K562 (cell line): ENCODE data around the gene DNAH5. TPM values are rescaled to one million over a fixed set of nuclear protein-coding genes. Genes with fewer than 3 reads are reported as not detected.

ENCODE experiments used
- ATAC-seq: fragments of 200-7000 bp; cut with Tn5 transposase; 3 replicates; pipeline ENCODE4 v1.9.1; 2020; ENCODE audit warnings: moderate library complexity
- BruUV-seq: library from RNA; stranded (reverse); fragments of 400-500 nt; replicated peaks from 2 replicates; lab custom pipeline; 2021; lab: Mats Ljungman, UMichigan
- CTCF ChIA-PET: fragments of 300-600 bp; formaldehyde crosslinking; extraction: SDS; loops from one replicate; lab custom pipeline; 2021; ENCODE audit warnings: low intra/inter-chr PET ratio; lab: Yijun Ruan, JAX
- POLR2A ChIA-PET: fragments of 300-600, 350-650 bp; sonication (Branson Sonifier 250); formaldehyde crosslinking; extraction: SDS; loops from one replicate; lab custom pipeline; 2021; ENCODE audit warnings: antibody characterized with exemption, inconsistent platforms; lab: Yijun Ruan, JAX
- DNase-seq, 4 experiments: peaks; one replicate each; pipeline versions ENCODE4 v3.0.0 to v3.0.0-alpha.2; 2011 to 2018; ENCODE audit warnings: low spot score in 3 of 4, mixed read lengths in 3 of 4; ENCODE audit errors: extremely low read depth in 1 of 4
- FAIRE-seq: peaks from 2 replicates; lab custom pipeline; 2011; peaks lifted over from hg19 to GRCh38; lab: Jason Lieb, UNC
- H2AFZ ChIP-seq: 2 replicates; pipeline ENCODE4 v1.6.0; 2011; ENCODE audit warnings: low read depth, low read length, control low read depth, inconsistent platforms
- H3K27ac ChIP-seq: fragments of 200-600 bp; 3 replicates; pipeline ENCODE4 v1.8.0; 2011; ENCODE audit warnings: low read depth, mild to moderate bottlenecking, control low read depth, inconsistent platforms, low read length, moderate library complexity, mixed read lengths; ENCODE audit errors: extremely low read depth
- H3K27me3 ChIP-seq, 2 experiments: fragments of 300-600 bp in 1 of 2; 2 replicates in 1 of 2; 3 replicates in 1 of 2; pipeline versions ENCODE4 v1.6.0 to v1.8.0; 2011; ENCODE audit warnings: inconsistent platforms in 2 of 2, low read length in 2 of 2, mild to moderate bottlenecking in 1 of 2, mixed read lengths in 1 of 2, moderate library complexity in 1 of 2; ENCODE audit not compliant: control insufficient read depth in 2 of 2, insufficient read depth in 2 of 2
- H3K36me3 ChIP-seq: fragments of 300-600 bp; 3 replicates; pipeline ENCODE4 v1.8.0; 2011; ENCODE audit warnings: mild to moderate bottlenecking, low read length, inconsistent platforms; ENCODE audit not compliant: control insufficient read depth, insufficient read depth
- H3K4me1 ChIP-seq, 2 experiments: fragments of 200-600 bp in 1 of 2; replicated peaks in 1 of 2; 2 replicates in 1 of 2; 3 replicates in 1 of 2; pipeline versions ENCODE4 v1.5.1 to v1.8.0; 2011; ENCODE audit warnings: inconsistent platforms in 2 of 2, low read length in 2 of 2, mild to moderate bottlenecking in 1 of 2, mixed read lengths in 1 of 2, moderate library complexity in 1 of 2; ENCODE audit not compliant: control insufficient read depth in 2 of 2, insufficient read depth in 2 of 2
- H3K4me2 ChIP-seq: 2 replicates; pipeline ENCODE4 v1.6.1; 2011; ENCODE audit warnings: low read length, control low read depth, inconsistent platforms, mixed read lengths; ENCODE audit not compliant: insufficient read depth
- H3K4me3 ChIP-seq: fragments of 200-600 bp; sonication (generic), shearing (Covaris generic); 2 replicates; pipeline ENCODE4 v1.5.1; 2016; ENCODE audit warnings: control low read depth, inconsistent platforms
- H3K79me2 ChIP-seq: fragments of 200-600 bp; 3 replicates; pipeline ENCODE4 v1.8.0; 2011; ENCODE audit warnings: low read length, inconsistent platforms; ENCODE audit not compliant: control insufficient read depth, insufficient read depth
- H3K9ac ChIP-seq, 2 experiments: 2 replicates each; pipeline versions ENCODE4 v1.6.0 to v1.6.1; 2011; ENCODE audit warnings: low read depth in 2 of 2, low read length in 2 of 2, control low read depth in 1 of 2, inconsistent platforms in 1 of 2, mild to moderate bottlenecking in 1 of 2, mixed read lengths in 1 of 2; ENCODE audit not compliant: insufficient read depth in 1 of 2
- H3K9me1 ChIP-seq: one replicate; pipeline ENCODE4 v1.6.0; 2011; ENCODE audit warnings: inconsistent platforms, mild to moderate bottlenecking, low read length, moderate library complexity; ENCODE audit not compliant: control insufficient read depth, insufficient read depth
- H3K9me3 ChIP-seq: replicated peaks from 2 replicates; pipeline ENCODE4 v1.5.1; 2011; ENCODE audit warnings: low read depth, low read length, inconsistent platforms; ENCODE audit not compliant: control insufficient read depth, insufficient read depth
- H4K20me1 ChIP-seq: replicated peaks from 2 replicates; pipeline ENCODE4 v1.6.1; 2011; ENCODE audit warnings: low read length, inconsistent platforms, mixed read lengths; ENCODE audit not compliant: control insufficient read depth, insufficient read depth
- EHMT2 ChIP-seq: fragments of 450-650 bp; IDR thresholded peaks from 2 replicates; pipeline ENCODE4 v1.6.1; 2018; ENCODE audit warnings: antibody characterized with exemption
- ELF1 ChIP-seq: fragments of 200-800 bp; sonication (Bioruptor generic); IDR thresholded peaks from 2 replicates; pipeline ENCODE4 v1.6.1; 2016; ENCODE audit warnings: missing genetic modification characterization, missing compliant biosample characterization
- ESRRA ChIP-seq: fragments of 450-650 bp; IDR thresholded peaks from 2 replicates; pipeline ENCODE4 v1.6.1; 2014; ENCODE audit warnings: low read depth, mild to moderate bottlenecking, moderate library complexity, borderline replicate concordance
- GTF3C2 ChIP-seq: IDR thresholded peaks from 3 replicates; pipeline ENCODE4 v1.6.1; 2011; ENCODE audit warnings: borderline replicate concordance, mild to moderate bottlenecking, moderate library complexity; ENCODE audit not compliant: insufficient read length; ENCODE audit errors: extremely low read depth
- MIER1 ChIP-seq: fragments of 450-650 bp; IDR thresholded peaks from 2 replicates; pipeline ENCODE4 v1.6.1; 2016; ENCODE audit warnings: antibody characterized with exemption, mild to moderate bottlenecking, low read depth
- PHTF2 ChIP-seq: fragments of 250-450 bp; sonication (Bioruptor Pico); IDR thresholded peaks from 2 replicates; pipeline ENCODE4 v1.5.0; 2021; ENCODE audit warnings: mild to moderate bottlenecking
- REST ChIP-seq, 2 experiments: fragments of 450-650 bp; formaldehyde crosslinking in 1 of 2; IDR thresholded peaks; 2 replicates each; pipeline versions ENCODE4 v1.4.0 to v1.6.1; 2014 to 2020; ENCODE audit warnings: mild to moderate bottlenecking in 2 of 2, borderline replicate concordance in 1 of 2, low read depth in 1 of 2
- SMARCA4 ChIP-seq: fragments of 450-650 bp; IDR thresholded peaks from 2 replicates; pipeline ENCODE4 v1.6.1; 2016
- TAL1 ChIP-seq: fragments of 450-650 bp; IDR thresholded peaks from 2 replicates; pipeline ENCODE4 v1.6.1; 2016; ENCODE audit warnings: mild to moderate bottlenecking
- ZNF174 ChIP-seq: fragments of 250-450 bp; sonication (Bioruptor Pico); IDR thresholded peaks from 2 replicates; pipeline ENCODE4 v1.4.0; 2020; ENCODE audit warnings: mild to moderate bottlenecking
- WGBS: fragments of 100-300 bp; shearing (Covaris generic); methylation state at CpG from one replicate; pipeline ENCODE4 v1.1.6; 2016; ENCODE audit warnings: low coverage, mixed read lengths; ENCODE audit not compliant: insufficient coverage; ENCODE audit errors: missing lambda C conversion rate; 5-methylcytosine and 5-hydroxymethylcytosine counted together
- in situ Hi-C: fragments of 300-500 bp; cut with MboI; formaldehyde crosslinking; loops from 4 replicates; pipeline ENCODE4 v1.15.0; 2018; ENCODE audit warnings: inconsistent platforms, mixed read lengths
- intact Hi-C: fragments of 100-400 bp; cut with micrococcal nuclease; formaldehyde crosslinking; loops from 2 replicates; pipeline ENCODE4 v1.14.2; 2022
- polyA plus RNA-seq, 8 experiments: library from polyadenylated mRNA; depleted of rRNA in 4 of 8; stranded (reverse) in 5 of 8; unstranded in 3 of 8; fragments of >200 nt; fragmentation: Nextera tagmentation in 2 of 8; fragmentation: Illumina TruSeq in 1 of 8; extraction: Ambion mirVana in 2 of 8; extraction: Trizol in 1 of 8; gene quantifications; 2 replicates each; pipeline versions ENCODE4 v1.2.1 to v1.2.3, GENCODE V29; 2011 to 2014; ENCODE audit warnings: inconsistent platforms in 1 of 8, missing spikeins in 1 of 8
- total RNA-seq, 7 experiments: library from RNA; depleted of rRNA in 6 of 7; stranded (reverse); fragments of >200 nt in 6 of 7; fragmentation: Illumina TruSeq in 2 of 7; extraction: Trizol in 2 of 7; gene quantifications; 2 replicates each; pipeline versions ENCODE4 v1.2.1 to v1.2.3, GENCODE V29; 2011 to 2021; ENCODE audit warnings: low replicate concordance in 1 of 7

Gene DNAH5
- total and polyA plus RNA-seq, 9 of the 15 experiments (the other 6 are each of a cell fraction or from before 2014, with no cell fraction given): 0.03 TPM; not detected in 8

GRCh38 chr5:13866792-13867191 is 77.7 kb downstream of the DNAH5 start:
- DNase-seq: peak; percentile 29 to 46 (median 38)
- CTCF ChIA-PET: no interaction called here
- H3K9me1 ChIP-seq: no peaks in the 10 kb centered on the region
- in situ Hi-C loops (no loop called here), intact Hi-C loops (no loop called here)
- H3K4me1 ChIP-seq: no peaks in the 10 kb centered on the region
- ATAC-seq: peak; percentile 55; the same call in 1 of the 3 replicates
- H2AFZ ChIP-seq: no peak overlapping the region
- H3K9me3 ChIP-seq: no peaks in the 10 kb centered on the region
- no peak overlapping the region for H3K27ac ChIP-seq
- no peaks in the 10 kb centered on the region for H3K79me2 ChIP-seq
- POLR2A ChIA-PET: no interaction called here
- 0% methylated on average over 5 of the region's 5 CpGs for WGBS
- no TSS peak for BruUV-seq
- H3K36me3 ChIP-seq: no peaks in the 10 kb centered on the region
- H3K9ac ChIP-seq: no peak overlapping the region
- no peak overlapping the region for H3K4me2 ChIP-seq
- no peaks in the 10 kb centered on the region for H3K27me3 ChIP-seq
- H4K20me1 ChIP-seq: no peaks in the 10 kb centered on the region
- no peak overlapping the region for H3K4me3 ChIP-seq
- peak; percentile 40 for FAIRE-seq
- peak; percentile 81 for TF ChIP-seq EHMT2
- TF ChIP-seq PHTF2: no peak
- TF ChIP-seq SMARCA4: no peak
- TF ChIP-seq GTF3C2: no peak
- no peak for TF ChIP-seq TAL1
- peak; percentile 71 for TF ChIP-seq MIER1
- no peak for TF ChIP-seq ELF1 (tag)
- peak; percentile 96 for TF ChIP-seq REST (IDR thresholded peaks at IDR 0.05; ENCODE audit: borderline replicate concordance)
- peak; percentile 90 for TF ChIP-seq REST (CRISPR knock-in tag; IDR thresholded peaks at IDR 0.05; ENCODE audit: low read depth)
- no peak for TF ChIP-seq ZNF174 (CRISPR knock-in tag)
- TF ChIP-seq ESRRA: no peak
